Right renal pelvis (tissue), 4 donors: ENCODE results near the gene ANKRD11. TPM values are rescaled to one million over a fixed set of nuclear protein-coding genes. Genes with fewer than 3 reads are reported as not detected.

Experiments used
- DNase-seq, 4 donors: peaks; one replicate each; pipeline ENCODE4 v3.0.0-alpha.2; 2013; ENCODE audit warnings: low read depth in 4 of 4, low spot score in 3 of 4, missing footprints in 1 of 4
- polyA plus RNA-seq, 4 donors: library from polyadenylated mRNA; unstranded; fragments of 120-200 nt; gene quantifications; one replicate each; pipeline ENCODE4 v1.2.1, GENCODE V29; 2013; ENCODE audit not compliant: insufficient read length in 4 of 4

Gene ANKRD11
- polyA plus RNA-seq, 4 donors, result 90.2 to 101 (median 96.6) TPM

GRCh38 chr16:89322321-89323119, 167.8 kb downstream of the ANKRD11 start:
- DNase-seq, result no peak

GRCh38 chr16:89320782-89321501, 169.4 kb downstream of the ANKRD11 start:
- DNase-seq, result no peak

- DNase-seq, result no peak
Observed at GRCh38 chr16:89319886-89320781, 170.2 kb downstream of the ANKRD11 start.

GRCh38 chr16:89319631-89319885, 170.8 kb downstream of the ANKRD11 start:
- DNase-seq, result no peak

- DNase-seq, result no peak
Observed at GRCh38 chr16:89318871-89319630, 171.3 kb downstream of the ANKRD11 start.

GRCh38 chr16:89318430-89318758, 172.0 kb downstream of the ANKRD11 start:
- no peak for DNase-seq

GRCh38 chr16:89317729-89318429, 172.5 kb downstream of the ANKRD11 start:
- no peak for DNase-seq

- no peak for DNase-seq
Observed at GRCh38 chr16:89317101-89317671, 173.2 kb downstream of the ANKRD11 start.

- DNase-seq, result no peak
Observed at GRCh38 chr16:89316701-89317100, 173.7 kb downstream of the ANKRD11 start.

GRCh38 chr16:89315791-89316581, 174.4 kb downstream of the ANKRD11 start:
- no peak for DNase-seq

- no peak for DNase-seq
Observed at GRCh38 chr16:89315271-89315670, 175.1 kb downstream of the ANKRD11 start.

- DNase-seq, result no peak
Observed at GRCh38 chr16:89314854-89315253, 175.5 kb downstream of the ANKRD11 start.

GRCh38 chr16:89314357-89314756, 176.0 kb downstream of the ANKRD11 start:
- DNase-seq, result no peak

GRCh38 chr16:89313583-89313982, 176.8 kb downstream of the ANKRD11 start:
- no peak for DNase-seq

- no peak for DNase-seq
Observed at GRCh38 chr16:89312598-89313299, 177.6 kb downstream of the ANKRD11 start.

- no peak for DNase-seq
Observed at GRCh38 chr16:89312194-89312593, 178.2 kb downstream of the ANKRD11 start.

- DNase-seq, result no peak
Observed at GRCh38 chr16:89311636-89312035, 178.7 kb downstream of the ANKRD11 start.

- no peak for DNase-seq
Observed at GRCh38 chr16:89309438-89310122, 180.8 kb downstream of the ANKRD11 start.
